Measurements from ENCODE around the gene WDFY3.

Gene WDFY3

DNA sequence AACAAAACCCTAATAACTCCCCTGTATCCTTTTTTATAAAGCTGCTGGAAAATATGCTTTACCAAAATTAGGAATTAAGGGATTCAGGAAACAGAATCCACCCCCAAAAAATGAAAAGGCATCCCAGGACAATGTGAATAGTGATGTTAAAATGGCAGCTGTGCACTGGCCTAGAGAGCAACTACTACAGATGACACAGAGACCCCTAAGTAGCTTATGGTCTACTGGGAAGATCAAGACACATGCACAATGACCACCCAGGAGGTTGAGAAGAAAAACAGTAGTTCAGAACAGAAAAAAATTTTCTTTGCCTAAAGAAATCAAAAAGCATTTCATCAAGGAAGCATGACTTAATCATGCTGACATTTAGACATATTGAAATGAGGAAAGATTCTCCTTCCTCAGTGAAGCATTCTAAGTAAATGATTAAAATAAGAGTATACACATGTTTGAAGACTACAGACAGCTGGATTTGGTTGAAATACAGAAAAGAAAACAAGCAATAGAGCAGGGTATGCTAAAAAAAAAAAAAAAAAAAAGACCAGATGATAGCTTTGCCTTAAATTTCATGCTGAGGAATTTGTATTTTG is 117.3 kb downstream of the WDFY3 start:
- no peak for DNase-seq
- peak overlapping the region; percentile 68 for H3K18ac ChIP-seq (ENCODE audit: low read length)

DNA sequence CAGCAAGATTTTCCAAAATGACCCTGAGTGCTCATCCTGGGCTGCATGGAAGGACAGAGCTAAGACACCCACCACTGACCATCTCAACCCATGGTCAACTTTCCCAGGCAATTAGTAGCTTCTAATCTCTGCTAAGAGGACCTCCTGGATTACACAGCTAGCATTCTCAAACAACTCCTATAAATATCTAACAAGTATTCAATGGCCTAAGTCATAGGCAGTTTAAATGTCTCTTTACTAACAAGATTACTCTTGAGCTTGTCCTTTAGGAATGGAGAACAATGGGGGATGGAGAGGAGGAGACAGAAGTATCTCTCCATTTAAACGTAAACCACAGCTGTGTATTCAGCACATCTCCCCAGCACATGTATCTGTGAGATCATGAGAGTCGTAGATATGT is 118.1 kb downstream of the WDFY3 start:
- no peak overlapping the region for H2BK15ac ChIP-seq (replicated peaks; ENCODE audit: low read depth)
- H4K5ac ChIP-seq (ENCODE audit: low read length), result no peak overlapping the region
- H3K79me1 ChIP-seq (ENCODE audit: low read length), result no peaks in the 10 kb centered on the region
- H3K56ac ChIP-seq (ENCODE audit: low read length), result no peak overlapping the region
- WGBS (ENCODE audit: extremely low coverage, insufficient coverage, low lambda C conversion rate), result no CpG with 5 or more reads among the region's 2 CpGs
- no peaks in the 10 kb centered on the region for H3K79me2 ChIP-seq (ENCODE audit: control insufficient read depth, insufficient read depth, low read length)
- H3K4ac ChIP-seq (ENCODE audit: low read depth, low read length), result no peak overlapping the region
- no peak overlapping the region for H3K4me3 ChIP-seq (ENCODE audit: low read length)
- no peak overlapping the region for H2BK5ac ChIP-seq (ENCODE audit: low read length)
- H3K27ac ChIP-seq (ENCODE audit: low read depth, low read length), result no peak overlapping the region
- H2BK120ac ChIP-seq (ENCODE audit: low read depth, low read length), result no peak overlapping the region
- no peaks in the 10 kb centered on the region for H3K27me3 ChIP-seq (ENCODE audit: insufficient read depth, low read length, poor library complexity)
- H3K9ac ChIP-seq (ENCODE audit: low read length), result no peak overlapping the region
- peak; percentile 44 for DNase-seq
- H3K18ac ChIP-seq (ENCODE audit: low read length), result no peak overlapping the region
- no peak overlapping the region for H4K8ac ChIP-seq (ENCODE audit: low read depth, low read length)
- H3K4me1 ChIP-seq (ENCODE audit: control insufficient read depth, low read depth, low read length), result peaks cover 8% of the 10 kb centered on the region
- no peak overlapping the region for H3K4me2 ChIP-seq (ENCODE audit: low read length)
- H3K23ac ChIP-seq (ENCODE audit: low read length), result no peak overlapping the region
- H2AK5ac ChIP-seq (ENCODE audit: low read length), result no peak overlapping the region
- H3K36me3 ChIP-seq (ENCODE audit: control insufficient read depth, insufficient read depth, low read length), result no peaks in the 10 kb centered on the region

More for the DNA sequence above, 117.3 kb downstream of the WDFY3 start:
- Histone ChIP-seq H3K4me1 (ENCODE audit: control insufficient read depth, low read depth, low read length) (peaks cover 8% of the 10 kb centered on the region), H3K56ac (ENCODE audit: low read length) (no peak overlapping the region), H3K23ac (ENCODE audit: low read length) (no peak overlapping the region), H2BK15ac (replicated peaks; ENCODE audit: low read depth) (no peak overlapping the region), H2BK5ac (ENCODE audit: low read length) (no peak overlapping the region), H3K36me3 (ENCODE audit: control insufficient read depth, insufficient read depth, low read length) (no peaks in the 10 kb centered on the region), H3K79me2 (ENCODE audit: control insufficient read depth, insufficient read depth, low read length) (peaks cover 1% of the 10 kb centered on the region), H2BK120ac (ENCODE audit: low read depth, low read length) (no peak overlapping the region), H3K79me1 (ENCODE audit: low read length) (peaks cover 2% of the 10 kb centered on the region), H3K27ac (ENCODE audit: low read depth, low read length) (no peak overlapping the region), H4K5ac (ENCODE audit: low read length) (no peak overlapping the region), H3K27me3 (ENCODE audit: insufficient read depth, low read length, poor library complexity) (no peaks in the 10 kb centered on the region), H3K4ac (ENCODE audit: low read depth, low read length) (no peak overlapping the region), H4K8ac (ENCODE audit: low read depth, low read length) (no peak overlapping the region), H3K4me3 (ENCODE audit: low read length) (no peak overlapping the region), H3K9ac (ENCODE audit: low read length) (no peak overlapping the region), H3K4me2 (ENCODE audit: low read length) (no peak overlapping the region), H2AK5ac (ENCODE audit: low read length) (no peak overlapping the region)

DNA sequence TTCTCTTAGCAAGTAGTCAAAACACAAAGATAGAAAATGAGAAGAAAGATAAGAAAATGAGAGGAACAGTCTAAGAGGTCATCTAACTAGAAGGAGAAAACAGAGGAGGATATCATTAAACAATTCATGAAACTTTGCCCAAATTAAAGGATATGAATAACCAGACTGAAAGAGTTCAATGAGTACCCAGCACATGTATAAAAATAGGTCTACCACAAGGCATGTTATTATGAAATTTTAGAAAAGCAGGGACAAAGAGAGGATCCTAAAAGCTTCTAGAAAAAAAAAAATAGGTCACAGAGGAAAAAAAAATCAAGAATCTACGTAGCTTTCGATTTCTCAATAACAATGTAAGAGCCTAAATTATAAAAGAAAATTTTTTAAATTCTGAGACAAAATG is 118.5 kb downstream of the WDFY3 start:
- H2BK15ac ChIP-seq (replicated peaks; ENCODE audit: low read depth), result no peak overlapping the region
- no peaks in the 10 kb centered on the region for H3K79me1 ChIP-seq (ENCODE audit: low read length)
- peaks cover 8% of the 10 kb centered on the region for H3K4me1 ChIP-seq (ENCODE audit: control insufficient read depth, low read depth, low read length)
- H2AK5ac ChIP-seq (ENCODE audit: low read length), result no peak overlapping the region
- no peak overlapping the region for H3K4ac ChIP-seq (ENCODE audit: low read depth, low read length)
- no peak overlapping the region for H3K4me2 ChIP-seq (ENCODE audit: low read length)
- H2BK120ac ChIP-seq (ENCODE audit: low read depth, low read length), result no peak overlapping the region
- no peaks in the 10 kb centered on the region for H3K27me3 ChIP-seq (ENCODE audit: insufficient read depth, low read length, poor library complexity)
- H3K9ac ChIP-seq (ENCODE audit: low read length), result no peak overlapping the region
- DNase-seq, result no peak
- no peak overlapping the region for H4K5ac ChIP-seq (ENCODE audit: low read length)
- no peak overlapping the region for H2BK5ac ChIP-seq (ENCODE audit: low read length)
- WGBS (ENCODE audit: extremely low coverage, insufficient coverage, low lambda C conversion rate), result no CpG with 5 or more reads among the region's 2 CpGs
- H3K27ac ChIP-seq (ENCODE audit: low read depth, low read length), result no peak overlapping the region
- H3K56ac ChIP-seq (ENCODE audit: low read length), result no peak overlapping the region
- no peak overlapping the region for H3K23ac ChIP-seq (ENCODE audit: low read length)
- no peak overlapping the region for H4K8ac ChIP-seq (ENCODE audit: low read depth, low read length)
- no peaks in the 10 kb centered on the region for H3K79me2 ChIP-seq (ENCODE audit: control insufficient read depth, insufficient read depth, low read length)
- H3K18ac ChIP-seq (ENCODE audit: low read length), result no peak overlapping the region
- H3K4me3 ChIP-seq (ENCODE audit: low read length), result no peak overlapping the region
- H3K36me3 ChIP-seq (ENCODE audit: control insufficient read depth, insufficient read depth, low read length), result no peaks in the 10 kb centered on the region

DNA sequence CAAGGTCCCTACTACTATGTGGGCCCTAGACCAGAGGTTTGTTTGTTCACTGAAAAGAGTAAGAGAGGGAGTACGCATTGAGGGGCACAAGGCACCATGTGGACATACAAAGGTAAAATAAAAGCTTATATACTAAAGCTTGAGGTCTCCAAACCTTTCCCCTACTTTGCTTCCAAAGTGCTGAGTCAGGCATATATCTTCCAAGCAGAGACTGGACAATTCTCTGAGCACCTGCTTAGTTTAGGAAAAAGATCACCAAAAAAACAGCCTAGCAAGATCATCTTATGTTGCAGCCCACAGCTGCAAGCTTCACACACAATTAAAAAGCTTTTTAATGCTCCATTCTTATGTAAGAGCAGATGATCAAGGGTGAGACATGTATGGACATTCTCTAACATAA is 119.5 kb downstream of the WDFY3 start:
- no peak overlapping the region for H2BK5ac ChIP-seq (ENCODE audit: low read length)
- no peak overlapping the region for H3K4ac ChIP-seq (ENCODE audit: low read depth, low read length)
- H4K8ac ChIP-seq (ENCODE audit: low read depth, low read length), result no peak overlapping the region
- H2AK5ac ChIP-seq (ENCODE audit: low read length), result no peak overlapping the region
- H3K23ac ChIP-seq (ENCODE audit: low read length), result no peak overlapping the region
- no peak overlapping the region for H3K27ac ChIP-seq (ENCODE audit: low read depth, low read length)
- no peak overlapping the region for H2BK120ac ChIP-seq (ENCODE audit: low read depth, low read length)
- H3K79me2 ChIP-seq (ENCODE audit: control insufficient read depth, insufficient read depth, low read length), result no peaks in the 10 kb centered on the region
- H3K4me2 ChIP-seq (ENCODE audit: low read length), result no peak overlapping the region
- H3K36me3 ChIP-seq (ENCODE audit: control insufficient read depth, insufficient read depth, low read length), result no peaks in the 10 kb centered on the region
- no peak overlapping the region for H3K9ac ChIP-seq (ENCODE audit: low read length)
- H3K4me3 ChIP-seq (ENCODE audit: low read length), result no peak overlapping the region
- no peak overlapping the region for H2BK15ac ChIP-seq (replicated peaks; ENCODE audit: low read depth)
- H3K18ac ChIP-seq (ENCODE audit: low read length), result no peak overlapping the region
- no peaks in the 10 kb centered on the region for H3K27me3 ChIP-seq (ENCODE audit: insufficient read depth, low read length, poor library complexity)
- WGBS (ENCODE audit: extremely low coverage, insufficient coverage, low lambda C conversion rate), result no CpG with 5 or more reads among the region's 1 CpG
- H3K56ac ChIP-seq (ENCODE audit: low read length), result no peak overlapping the region
- no peak overlapping the region for H4K5ac ChIP-seq (ENCODE audit: low read length)
- H3K79me1 ChIP-seq (ENCODE audit: low read length), result no peaks in the 10 kb centered on the region
- DNase-seq, result no peak
- H3K4me1 ChIP-seq (ENCODE audit: control insufficient read depth, low read depth, low read length), result peaks cover 8% of the 10 kb centered on the region

DNA sequence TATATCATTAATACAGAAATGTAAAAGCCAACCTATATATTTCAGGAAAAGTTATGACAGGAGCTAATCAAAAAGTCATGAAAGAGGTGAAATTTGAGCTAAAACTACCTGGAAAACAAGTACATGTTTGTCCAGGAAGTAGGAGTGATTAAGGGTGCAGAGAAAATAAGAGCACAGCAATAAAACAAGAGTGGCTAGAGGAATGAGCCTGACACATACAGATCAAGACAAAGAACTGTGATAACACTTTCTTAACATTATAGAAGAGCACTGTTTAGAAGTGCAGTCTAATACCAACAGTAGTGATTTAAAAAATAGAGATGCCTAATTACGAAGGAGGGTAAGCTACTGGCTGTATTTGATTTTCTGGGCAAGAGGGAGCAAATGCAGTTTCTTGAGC is 125.1 kb downstream of the WDFY3 start:
- Histone ChIP-seq H3K36me3 (ENCODE audit: control insufficient read depth, insufficient read depth, low read length) (peaks cover 1% of the 10 kb centered on the region), H3K27ac (ENCODE audit: low read depth, low read length) (no peak overlapping the region), H2BK15ac (replicated peaks; ENCODE audit: low read depth) (no peak overlapping the region), H3K4me1 (ENCODE audit: control insufficient read depth, low read depth, low read length) (peaks cover 7% of the 10 kb centered on the region), H3K4me2 (ENCODE audit: low read length) (no peak overlapping the region), H3K56ac (ENCODE audit: low read length) (no peak overlapping the region), H3K18ac (ENCODE audit: low read length) (no peak overlapping the region), H4K8ac (ENCODE audit: low read depth, low read length) (no peak overlapping the region), H3K4ac (ENCODE audit: low read depth, low read length) (no peak overlapping the region), H3K79me2 (ENCODE audit: control insufficient read depth, insufficient read depth, low read length) (no peaks in the 10 kb centered on the region), H4K5ac (ENCODE audit: low read length) (no peak overlapping the region), H3K4me3 (ENCODE audit: low read length) (no peak overlapping the region), H3K23ac (ENCODE audit: low read length) (no peak overlapping the region), H3K79me1 (ENCODE audit: low read length) (no peaks in the 10 kb centered on the region), H3K9ac (ENCODE audit: low read length) (no peak overlapping the region), H2AK5ac (ENCODE audit: low read length) (no peak overlapping the region), H2BK5ac (ENCODE audit: low read length) (no peak overlapping the region), H3K27me3 (ENCODE audit: insufficient read depth, low read length, poor library complexity) (no peaks in the 10 kb centered on the region), H2BK120ac (ENCODE audit: low read depth, low read length) (no peak overlapping the region)
- no CpG with 5 or more reads among the region's 1 CpG for WGBS (ENCODE audit: extremely low coverage, insufficient coverage, low lambda C conversion rate)
- DNase-seq, result no peak

- Histone ChIP-seq H2BK5ac (ENCODE audit: low read length) (no peak overlapping the region), H3K79me1 (ENCODE audit: low read length) (no peaks in the 10 kb centered on the region), H3K56ac (ENCODE audit: low read length) (no peak overlapping the region), H3K4me1 (ENCODE audit: control insufficient read depth, low read depth, low read length) (no peaks in the 10 kb centered on the region), H3K4me2 (ENCODE audit: low read length) (no peak overlapping the region), H4K5ac (ENCODE audit: low read length) (no peak overlapping the region), H4K8ac (ENCODE audit: low read depth, low read length) (no peak overlapping the region), H3K79me2 (ENCODE audit: control insufficient read depth, insufficient read depth, low read length) (no peaks in the 10 kb centered on the region), H3K23ac (ENCODE audit: low read length) (no peak overlapping the region), H2AK5ac (ENCODE audit: low read length) (no peak overlapping the region), H3K4ac (ENCODE audit: low read depth, low read length) (no peak overlapping the region), H2BK120ac (ENCODE audit: low read depth, low read length) (no peak overlapping the region), H3K4me3 (ENCODE audit: low read length) (no peak overlapping the region), H3K18ac (ENCODE audit: low read length) (no peak overlapping the region), H2BK15ac (replicated peaks; ENCODE audit: low read depth) (no peak overlapping the region), H3K27ac (ENCODE audit: low read depth, low read length) (no peak overlapping the region), H3K9ac (ENCODE audit: low read length) (no peak overlapping the region), H3K36me3 (ENCODE audit: control insufficient read depth, insufficient read depth, low read length) (peaks cover 1% of the 10 kb centered on the region), H3K27me3 (ENCODE audit: insufficient read depth, low read length, poor library complexity) (no peaks in the 10 kb centered on the region)
- WGBS (ENCODE audit: extremely low coverage, insufficient coverage, low lambda C conversion rate), result no CpG with 5 or more reads among the region's 2 CpGs
- DNase-seq, result no peak
These were observed 128.7 kb downstream of the WDFY3 start for GRCh38 chr4:84837751-84838150.
